Activated effector memory CD4-positive, alpha-beta T cell treated with anti-CD3 and anti-CD28 coated beads, Interleukin-2, amount 50 U/mL, for 16 hours (primary cell): ENCODE measurements around the gene DMRTC2.

Experiments used
- DNase-seq: peaks from one replicate; pipeline ENCODE4 v3.0.0-alpha.2; 2020

The DMRTC2 gene

GRCh38 chr19:41893899-41894298, 49.1 kb downstream of the DMRTC2 start:
- no peak for DNase-seq

- DNase-seq = no peak
These were observed 49.5 kb downstream of the DMRTC2 start for GRCh38 chr19:41894350-41894749.

- no peak for DNase-seq
These were observed 51.1 kb downstream of the DMRTC2 start for GRCh38 chr19:41895745-41896580.

GRCh38 chr19:41896581-41896942, 51.7 kb downstream of the DMRTC2 start:
- no peak for DNase-seq

- no peak for DNase-seq
These were observed 52.3 kb downstream of the DMRTC2 start for GRCh38 chr19:41897181-41897580.

GRCh38 chr19:41897820-41898219, 53.0 kb downstream of the DMRTC2 start:
- no peak for DNase-seq

- no peak for DNase-seq
These were observed 53.4 kb downstream of the DMRTC2 start for GRCh38 chr19:41898235-41898634.
